ENCODE results near the gene RAPGEF1. TPM values are rescaled to one million over a fixed set of nuclear protein-coding genes. Genes with fewer than 3 reads are reported as not detected.
A peak's percentile ranks its signal among the peaks of the same experiment; 100 is the strongest.
"Not testable (repeated sequence)": the region's sequence is repeated elsewhere in the genome, so short reads cannot be mapped to it uniquely, and the experiment has no call there.

Gene RAPGEF1
- total RNA-seq, 6 experiments from 2014 or later, result 22.9 to 53.6 (median 30.2) TPM

- Histone ChIP-seq H3K36me3 (no peaks in the 10 kb centered on the region), H3K27me3 (no peaks in the 10 kb centered on the region), H3K9me3 (no peaks in the 10 kb centered on the region), H3K4me1 (peaks cover 0 to 32% (median 7%) of the 10 kb centered on the region in 4 donors), H3K27ac (no peak overlapping the region), H3K4me3 (no peak overlapping the region)
- TF ChIP-seq POLR2A (IDR thresholded peaks at IDR 0.05) (no peak), CTCF (IDR thresholded peaks at IDR 0.05) (no peak)
- no peak for ATAC-seq
- no peak for DNase-seq
- WGBS (ENCODE audit: insufficient coverage, low coverage, low lambda C conversion rate, missing lambda C conversion rate), result 72% methylated on average over 3 of the region's 3 CpGs
- intact Hi-C loops (cut with DNase I), result no loop called here
Measured at GRCh38 chr9:131690462-131690861, 49.4 kb downstream of the RAPGEF1 start.

GRCh38 chr9:131688377-131688776 is 51.5 kb downstream of the RAPGEF1 start:
- Histone ChIP-seq H3K27ac (no peak overlapping the region), H3K27me3 (no peaks in the 10 kb centered on the region), H3K4me3 (no peak overlapping the region), H3K36me3 (no peaks in the 10 kb centered on the region), H3K4me1 (peaks cover 0 to 29% (median 7%) of the 10 kb centered on the region in 4 donors), H3K9me3 (no peaks in the 10 kb centered on the region)
- no peak for TF ChIP-seq POLR2A (IDR thresholded peaks at IDR 0.05)
- TF ChIP-seq CTCF (IDR thresholded peaks at IDR 0.05), result no peak
- WGBS (ENCODE audit: insufficient coverage, low coverage, low lambda C conversion rate, missing lambda C conversion rate), result 95% methylated on average over 3 of the region's 3 CpGs
- intact Hi-C loops (cut with DNase I), result no loop called here
- no peak for ATAC-seq
- no peak for DNase-seq

- H3K36me3 ChIP-seq, result no peaks in the 10 kb centered on the region
- H3K9me3 ChIP-seq, result no peaks in the 10 kb centered on the region
- 90% methylated on average over 7 of the region's 15 CpGs for WGBS (ENCODE audit: insufficient coverage, low coverage, low lambda C conversion rate, missing lambda C conversion rate)
- no peaks in the 10 kb centered on the region for H3K27me3 ChIP-seq
- H3K4me3 ChIP-seq, result no peak overlapping the region
- DNase-seq, result no peak
- H3K4me1 ChIP-seq, result peaks cover 0 to 9% (median 3%) of the 10 kb centered on the region in 4 donors
- intact Hi-C loops (cut with DNase I), result no loop called here
- no peak for TF ChIP-seq POLR2A (IDR thresholded peaks at IDR 0.05)
- no peak overlapping the region for H3K27ac ChIP-seq
- ATAC-seq, result peak in 1 of 4 donors; percentile 35
Measured at GRCh38 chr9:131685753-131686706, 53.8 kb downstream of the RAPGEF1 start.

- H3K9me3 ChIP-seq; H3K27ac ChIP-seq; H3K4me3 ChIP-seq; intact Hi-C loops (cut with DNase I); DNase-seq; ATAC-seq; H3K27me3 ChIP-seq; H3K36me3 ChIP-seq: not testable (repeated sequence)
- 70% methylated on average over 4 of the region's 4 CpGs for WGBS (ENCODE audit: insufficient coverage, low coverage, low lambda C conversion rate, missing lambda C conversion rate)
- peaks cover 0 to 14% (median 9%) of the 10 kb centered on the region in 4 donors for H3K4me1 ChIP-seq
Measured at GRCh38 chr9:131683094-131683493, 56.8 kb downstream of the RAPGEF1 start.

- H3K27me3 ChIP-seq, result no peaks in the 10 kb centered on the region
- H3K9me3 ChIP-seq, result no peaks in the 10 kb centered on the region
- no peak for ATAC-seq
- H3K4me3 ChIP-seq, result no peak overlapping the region
- intact Hi-C loops (cut with DNase I), result no loop called here
- peaks cover 0 to 22% (median 14%) of the 10 kb centered on the region in 4 donors for H3K4me1 ChIP-seq
- TF ChIP-seq CTCF (IDR thresholded peaks at IDR 0.05) (no peak), POLR2A (IDR thresholded peaks at IDR 0.05) (no peak)
- H3K27ac ChIP-seq, result peak overlapping the region in 2 of 3 donors; percentile 19 to 35
- DNase-seq, result peak in 1 of 3 donors; percentile 35
- H3K36me3 ChIP-seq, result no peaks in the 10 kb centered on the region
- WGBS (ENCODE audit: insufficient coverage, low coverage, low lambda C conversion rate, missing lambda C conversion rate), result 60% methylated on average over 11 of the region's 11 CpGs
Measured at GRCh38 chr9:131682261-131682660, 57.6 kb downstream of the RAPGEF1 start.

- H3K9me3 ChIP-seq; H3K27me3 ChIP-seq; intact Hi-C loops (cut with DNase I); ATAC-seq; H3K36me3 ChIP-seq; H3K4me3 ChIP-seq: not testable (repeated sequence)
- DNase-seq, result peak in 1 of 3 donors; percentile 25
- peaks cover 0 to 25% (median 16%) of the 10 kb centered on the region in 4 donors for H3K4me1 ChIP-seq
- whole genome bisulfite sequencing (ENCODE audit: insufficient coverage, low coverage, low lambda C conversion rate, missing lambda C conversion rate), result 82% methylated on average over 10 of the region's 10 CpGs
- H3K27ac ChIP-seq, result peak overlapping the region in 1 of 3 donors; percentile 35
Measured at GRCh38 chr9:131681826-131682225, 58.0 kb downstream of the RAPGEF1 start.

GRCh38 chr9:131681108-131681507 is 58.8 kb downstream of the RAPGEF1 start:
- WGBS (ENCODE audit: insufficient coverage, low coverage, low lambda C conversion rate, missing lambda C conversion rate), result 93% methylated on average over 5 of the region's 5 CpGs
- DNase-seq, result peak in 1 of 3 donors; percentile 7

More at GRCh38 chr9:131681108-131681507, 58.8 kb downstream of the RAPGEF1 start:
- H3K27ac ChIP-seq; H3K27me3 ChIP-seq; H3K36me3 ChIP-seq; intact Hi-C loops (cut with DNase I); H3K4me3 ChIP-seq; ATAC-seq; H3K9me3 ChIP-seq: not testable (repeated sequence)
- peaks cover 0 to 31% (median 20%) of the 10 kb centered on the region in 4 donors for H3K4me1 ChIP-seq
